ENCODE data around the gene TMEM131L. TPM values are rescaled to one million over a fixed set of nuclear protein-coding genes. Genes with fewer than 3 reads are reported as not detected.
A peak's percentile ranks its signal among the peaks of the same experiment; 100 is the strongest.

The TMEM131L gene
- total RNA-seq, 6 experiments from 2014 or later, result 7.7 to 8.9 (median 8.0) TPM

- peaks cover 19% of the 10 kb centered on the region for H3K4me1 Mint-ChIP-seq (ENCODE audit: low read depth)
- H3K9me3 Mint-ChIP-seq, result no peaks in the 10 kb centered on the region
- H3K27ac Mint-ChIP-seq, result no peak overlapping the region
- no peak overlapping the region for H3K4me3 Mint-ChIP-seq
- H3K27me3 Mint-ChIP-seq (ENCODE audit: insufficient read depth), result peaks cover 5% of the 10 kb centered on the region
- DNase-seq, result no peak
- no peaks in the 10 kb centered on the region for H3K36me3 Mint-ChIP-seq (ENCODE audit: low read depth)
- peak; percentile 51; the same call in 1 of the 2 replicates for TF ChIP-seq CTCF (IDR thresholded peaks at IDR 0.05)
Observed at GRCh38 chr4:153645183-153645582, 179.0 kb downstream of the TMEM131L start.

GRCh38 chr4:153646261-153646660 is 180.1 kb downstream of the TMEM131L start:
- Mint-ChIP-seq H3K9me3 (no peaks in the 10 kb centered on the region), H3K27ac (no peak overlapping the region), H3K27me3 (ENCODE audit: insufficient read depth) (peaks cover 5% of the 10 kb centered on the region), H3K36me3 (ENCODE audit: low read depth) (no peaks in the 10 kb centered on the region), H3K4me1 (ENCODE audit: low read depth) (peaks cover 21% of the 10 kb centered on the region), H3K4me3 (no peak overlapping the region)
- no peak for TF ChIP-seq CTCF (IDR thresholded peaks at IDR 0.05)
- DNase-seq, result no peak

- Mint-ChIP-seq H3K27ac (no peak overlapping the region), H3K9me3 (no peaks in the 10 kb centered on the region)
Observed at GRCh38 chr4:153646978-153647377, 180.8 kb downstream of the TMEM131L start.

GRCh38 chr4:153647975-153648374 is 181.8 kb downstream of the TMEM131L start:
- Mint-ChIP-seq H3K9me3 (no peaks in the 10 kb centered on the region), H3K4me3 (peak overlapping the region; percentile 5; the same call in 1 of the 2 replicates), H3K27ac (no peak overlapping the region), H3K27me3 (ENCODE audit: insufficient read depth) (peaks cover 5% of the 10 kb centered on the region), H3K4me1 (ENCODE audit: low read depth) (peaks cover 14% of the 10 kb centered on the region), H3K36me3 (ENCODE audit: low read depth) (no peaks in the 10 kb centered on the region)
- DNase-seq, result no peak
- no peak for TF ChIP-seq CTCF (IDR thresholded peaks at IDR 0.05)

More at GRCh38 chr4:153646978-153647377, 180.8 kb downstream of the TMEM131L start:
- H3K27me3 Mint-ChIP-seq (ENCODE audit: insufficient read depth), result peaks cover 5% of the 10 kb centered on the region
- peaks cover 21% of the 10 kb centered on the region for H3K4me1 Mint-ChIP-seq (ENCODE audit: low read depth)
- TF ChIP-seq CTCF (IDR thresholded peaks at IDR 0.05), result no peak
- no peak overlapping the region for H3K4me3 Mint-ChIP-seq
- DNase-seq, result no peak
- H3K36me3 Mint-ChIP-seq (ENCODE audit: low read depth), result no peaks in the 10 kb centered on the region

- no peak for DNase-seq
- peaks cover 5% of the 10 kb centered on the region for H3K27me3 Mint-ChIP-seq (ENCODE audit: insufficient read depth)
- peak; percentile 63; the same call in 1 of the 2 replicates for TF ChIP-seq CTCF (IDR thresholded peaks at IDR 0.05)
- no peak overlapping the region for H3K27ac Mint-ChIP-seq
- no peaks in the 10 kb centered on the region for H3K36me3 Mint-ChIP-seq (ENCODE audit: low read depth)
- no peak overlapping the region for H3K4me3 Mint-ChIP-seq
- H3K4me1 Mint-ChIP-seq (ENCODE audit: low read depth), result peaks cover 7% of the 10 kb centered on the region; the same call in 1 of the 2 replicates
- H3K9me3 Mint-ChIP-seq, result no peaks in the 10 kb centered on the region
Observed at GRCh38 chr4:153649572-153649991, 183.4 kb downstream of the TMEM131L start.

GRCh38 chr4:153651116-153651515 is 185.0 kb downstream of the TMEM131L start:
- no peaks in the 10 kb centered on the region for H3K36me3 Mint-ChIP-seq (ENCODE audit: low read depth)

More at GRCh38 chr4:153651116-153651515, 185.0 kb downstream of the TMEM131L start:
- Mint-ChIP-seq H3K4me1 (ENCODE audit: low read depth) (peaks cover 7% of the 10 kb centered on the region; the same call in 1 of the 2 replicates), H3K9me3 (no peaks in the 10 kb centered on the region), H3K4me3 (no peak overlapping the region), H3K27ac (no peak overlapping the region), H3K27me3 (ENCODE audit: insufficient read depth) (peaks cover 11% of the 10 kb centered on the region)
- DNase-seq, result no peak
- no peak for TF ChIP-seq CTCF (IDR thresholded peaks at IDR 0.05)

All from HFFc6 (cell line).